Nephron (organoid): ENCODE measurements around the gene PCSK5.
"Not testable (repeated sequence)": the region's sequence is repeated elsewhere in the genome, so short reads cannot be mapped to it uniquely, and the experiment has no call there.

Experiments used
- H3K27ac Mint-ChIP-seq, 3 experiments: 2 replicates each; pipeline ENCODE4 v1.8.0; 2020; ENCODE audit warnings: mixed read lengths in 3 of 3, mild to moderate bottlenecking in 2 of 3, moderate library complexity in 1 of 3
- H3K27me3 Mint-ChIP-seq: 2 replicates; pipeline ENCODE4 v1.8.0; 2021; ENCODE audit warnings: low read depth, mild to moderate bottlenecking, moderate library complexity, mixed read lengths
- H3K36me3 Mint-ChIP-seq: 2 replicates; pipeline ENCODE4 v1.8.0; 2020; ENCODE audit warnings: low read depth, mixed read lengths
- H3K4me1 Mint-ChIP-seq: 2 replicates; pipeline ENCODE4 v1.8.0; 2020; ENCODE audit warnings: mixed read lengths
- H3K4me3 Mint-ChIP-seq, 3 experiments: 2 replicates each; pipeline ENCODE4 v1.8.0; 2020; ENCODE audit warnings: mild to moderate bottlenecking in 3 of 3, mixed read lengths in 3 of 3, moderate library complexity in 2 of 3
- H3K9me3 Mint-ChIP-seq: 2 replicates; pipeline ENCODE4 v1.8.0; 2020; ENCODE audit warnings: mixed read lengths
- CTCF ChIP-seq, 3 experiments: fragments of 200-600 bp; sonication (generic); IDR thresholded peaks; one replicate each; pipeline ENCODE4 v1.5.0; 2021; ENCODE audit warnings: antibody characterized with exemption in 3 of 3; ENCODE audit not compliant: unreplicated experiment in 3 of 3

Gene PCSK5

GRCh38 chr9:76357555-76357954 is 467.1 kb downstream of the PCSK5 start:
- Mint-ChIP-seq H3K9me3 (no peaks in the 10 kb centered on the region), H3K27me3 (peaks cover 6% of the 10 kb centered on the region), H3K27ac (no peak overlapping the region), H3K4me3 (no peak overlapping the region), H3K36me3 (no peaks in the 10 kb centered on the region), H3K4me1 (no peaks in the 10 kb centered on the region)
- TF ChIP-seq CTCF (IDR thresholded peaks at IDR 0.05; ENCODE audit: unreplicated experiment in 3 of 3), result no peak

GRCh38 chr9:76358628-76359280 is 468.3 kb downstream of the PCSK5 start:
- H3K4me1 Mint-ChIP-seq, result no peaks in the 10 kb centered on the region
- no peaks in the 10 kb centered on the region for H3K36me3 Mint-ChIP-seq
- peaks cover 9% of the 10 kb centered on the region for H3K27me3 Mint-ChIP-seq
- H3K4me3 Mint-ChIP-seq, result no peak overlapping the region
- no peak overlapping the region for H3K27ac Mint-ChIP-seq
- H3K9me3 Mint-ChIP-seq, result no peaks in the 10 kb centered on the region
- TF ChIP-seq CTCF (IDR thresholded peaks at IDR 0.05; ENCODE audit: unreplicated experiment in 3 of 3), result no peak

- no peaks in the 10 kb centered on the region for H3K9me3 Mint-ChIP-seq
- no peak for TF ChIP-seq CTCF (IDR thresholded peaks at IDR 0.05; ENCODE audit: unreplicated experiment in 3 of 3)
- H3K4me1 Mint-ChIP-seq, result no peaks in the 10 kb centered on the region
- no peaks in the 10 kb centered on the region for H3K36me3 Mint-ChIP-seq
- no peak overlapping the region for H3K4me3 Mint-ChIP-seq
- H3K27me3 Mint-ChIP-seq, result peaks cover 9% of the 10 kb centered on the region
- H3K27ac Mint-ChIP-seq, result no peak overlapping the region
These were observed 468.9 kb downstream of the PCSK5 start for GRCh38 chr9:76359365-76359764.

- Mint-ChIP-seq H3K9me3 (no peaks in the 10 kb centered on the region), H3K27me3 (peaks cover 9% of the 10 kb centered on the region), H3K36me3 (no peaks in the 10 kb centered on the region), H3K27ac (no peak overlapping the region), H3K4me1 (no peaks in the 10 kb centered on the region), H3K4me3 (no peak overlapping the region)
- no peak for TF ChIP-seq CTCF (IDR thresholded peaks at IDR 0.05; ENCODE audit: unreplicated experiment in 3 of 3)
These were observed 469.3 kb downstream of the PCSK5 start for GRCh38 chr9:76359766-76360165.

- not testable (repeated sequence) for H3K27ac Mint-ChIP-seq, H3K27me3 Mint-ChIP-seq, H3K9me3 Mint-ChIP-seq, H3K4me1 Mint-ChIP-seq, H3K4me3 Mint-ChIP-seq, H3K36me3 Mint-ChIP-seq
These were observed 472.0 kb downstream of the PCSK5 start for GRCh38 chr9:76362332-76363031.

GRCh38 chr9:76363032-76363395 is 472.5 kb downstream of the PCSK5 start:
- Mint-ChIP-seq H3K36me3 (no peaks in the 10 kb centered on the region), H3K4me3 (no peak overlapping the region), H3K4me1 (no peaks in the 10 kb centered on the region), H3K9me3 (no peaks in the 10 kb centered on the region), H3K27ac (no peak overlapping the region), H3K27me3 (peaks cover 9% of the 10 kb centered on the region)
- TF ChIP-seq CTCF (IDR thresholded peaks at IDR 0.05; ENCODE audit: unreplicated experiment in 3 of 3), result no peak
